ENCODE results near the gene EARS2. TPM values are rescaled to one million over a fixed set of nuclear protein-coding genes. Genes with fewer than 3 reads are reported as not detected.

Gene EARS2
- total and polyA plus RNA-seq, 2 of the 8 experiments (the other 6 are each of a cell fraction or from before 2014, with no cell fraction given), result 47.8 to 111 TPM

- TF ChIP-seq HDAC2 (IDR thresholded peaks at IDR 0.05; ENCODE audit: borderline replicate concordance in 1 of 2, low read depth in 2 of 2, low read length in 2 of 2) (no peak), KDM5A (IDR thresholded peaks at IDR 0.05; ENCODE audit: low read length) (no peak), BRCA1 (IDR thresholded peaks at IDR 0.05; ENCODE audit: low read depth, low read length) (no peak)
- Histone ChIP-seq H3K4me1 (replicated peaks in 1 of 4; ENCODE audit: control insufficient read depth in 3 of 4, insufficient read depth in 4 of 4, low read length in 3 of 4) (no peaks in the 10 kb centered on the region), H3K23me2 (ENCODE audit: low read depth, low read length) (no peaks in the 10 kb centered on the region), H3K27me3 (replicated peaks in 1 of 4; ENCODE audit: control insufficient read depth in 3 of 4, extremely low read depth in 1 of 4, insufficient read depth in 3 of 4, low read length in 3 of 4) (no peaks in the 10 kb centered on the region), H2AK5ac (ENCODE audit: low read depth, low read length) (no peak overlapping the region), H3K36me3 (ENCODE audit: control insufficient read depth in 2 of 4, insufficient read depth in 4 of 4, low read length in 3 of 4) (peaks cover 24 to 62% (median 41%) of the 10 kb centered on the region in 4 experiments), H3K4ac (replicated peaks; ENCODE audit: insufficient read length, low read depth, low read length) (no peak overlapping the region), H4K8ac (ENCODE audit: extremely low read depth, insufficient read depth, low read length) (no peak overlapping the region), H4K91ac (replicated peaks; ENCODE audit: insufficient read length, low read length) (no peak overlapping the region), H3K79me1 (ENCODE audit: low read depth, low read length) (no peaks in the 10 kb centered on the region), H3K14ac (ENCODE audit: insufficient read length) (no peak overlapping the region), H3K9me3 (ENCODE audit: insufficient read depth in 2 of 2, low read depth in 1 of 2, low read length in 1 of 2) (no peaks in the 10 kb centered on the region), H2BK15ac (ENCODE audit: low read length) (no peak overlapping the region), H4K5ac (ENCODE audit: insufficient read length, low read depth, low read length) (no peak overlapping the region), H3K4me3 (ENCODE audit: extremely low read depth in 1 of 4, insufficient read depth in 2 of 4, low read depth in 3 of 4, low read length in 4 of 4) (no peak overlapping the region), H3K79me2 (ENCODE audit: control insufficient read depth in 1 of 2, insufficient read depth in 2 of 2, low read length in 2 of 2) (no peaks in the 10 kb centered on the region), H2AFZ (ENCODE audit: low read length) (no peak overlapping the region), H2BK12ac (ENCODE audit: low read depth, low read length) (no peak overlapping the region), H3K56ac (replicated peaks; ENCODE audit: insufficient read length, low read depth, low read length) (no peak overlapping the region), H3K27ac (ENCODE audit: low read depth, low read length) (no peak overlapping the region; the same call in 1 of the 2 replicates), H3K23ac (ENCODE audit: insufficient read length) (no peak overlapping the region), H3K9ac (replicated peaks in 1 of 4; ENCODE audit: extremely low read depth in 1 of 4, low read depth in 3 of 4, low read length in 3 of 4) (no peak overlapping the region), H2BK20ac (ENCODE audit: low read length) (no peak overlapping the region), H3K4me2 (ENCODE audit: insufficient read depth in 1 of 2, low read depth in 2 of 2, low read length in 2 of 2) (no peak overlapping the region), H4K20me1 (replicated peaks in 1 of 2; ENCODE audit: control insufficient read depth in 1 of 2, insufficient read depth in 2 of 2, low read length in 2 of 2) (peaks cover 3 to 4% of the 10 kb centered on the region in 2 experiments), H3K18ac (ENCODE audit: extremely low read depth, low read length) (no peak overlapping the region), H2BK5ac (ENCODE audit: low read depth, low read length) (no peak overlapping the region), H2BK120ac (replicated peaks; ENCODE audit: low read depth, low read length) (no peak overlapping the region)
- 82% methylated on average over 8 of the region's 8 CpGs; no CpG with 5 or more reads in 1 of the 2 experiments for WGBS, 2 experiments (ENCODE audit: extremely low coverage in 1 of 2, insufficient coverage in 1 of 2, insufficient read length in 1 of 2, insufficient replicate concordance in 2 of 2, low coverage in 1 of 2, low lambda C conversion rate in 2 of 2, missing lambda C conversion rate in 1 of 2)
- CTCF ChIA-PET (ENCODE audit: partially characterized antibody), result interaction anchor here (0.5 kb wide), 1 partner anchor 1197 kb away, joined by 3 read pairs; no protein-coding TSS in a partner anchor
- no peak for FAIRE-seq
- POLR2A ChIA-PET (ENCODE audit: partially characterized antibody), result interaction anchor here (0.6 to 6.8 kb wide), 7 partner anchors 12 to 105 kb away, joined by 3 to 38 read pairs (median 3); partner anchors contain the start of genes EARS2 and UBFD1
- DNase-seq (ENCODE audit: low read depth in 1 of 2, low spot score in 2 of 2), result no peak
Measured at GRCh38 chr16:23570992-23571632, 14.0 kb upstream of the EARS2 start.
